Fibroblast of skin of abdomen (primary cell): ENCODE results near the gene PAPOLG.
"Not testable (repeated sequence)": the region's sequence is repeated elsewhere in the genome, so short reads cannot be mapped to it uniquely, and the experiment has no call there.

ENCODE experiments used
- DNase-seq: peaks from one replicate; pipeline ENCODE4 v3.0.0-alpha.2; 2013

PAPOLG gene

GRCh38 chr2:60823694-60824305, 67.7 kb downstream of the PAPOLG start:
- DNase-seq = no peak

- no peak for DNase-seq
Observed at GRCh38 chr2:60825666-60826065, 69.6 kb downstream of the PAPOLG start.

GRCh38 chr2:60826111-60826510, 70.0 kb downstream of the PAPOLG start:
- DNase-seq = no peak

- DNase-seq = not testable (repeated sequence)
Observed at GRCh38 chr2:60826860-60827259, 70.8 kb downstream of the PAPOLG start.

GRCh38 chr2:60827369-60827768, 71.3 kb downstream of the PAPOLG start:
- DNase-seq = no peak

GRCh38 chr2:60830991-60831390, 74.9 kb downstream of the PAPOLG start:
- no peak for DNase-seq

GRCh38 chr2:60831921-60832320, 75.9 kb downstream of the PAPOLG start:
- DNase-seq = no peak

- no peak for DNase-seq
Observed at GRCh38 chr2:60832621-60833020, 76.6 kb downstream of the PAPOLG start.

GRCh38 chr2:60834270-60834717, 78.2 kb downstream of the PAPOLG start:
- DNase-seq = no peak

- no peak for DNase-seq
Observed at GRCh38 chr2:60836491-60836890, 80.4 kb downstream of the PAPOLG start.

GRCh38 chr2:60837123-60837522, 81.1 kb downstream of the PAPOLG start:
- no peak for DNase-seq

- DNase-seq = no peak
Observed at GRCh38 chr2:60838481-60838880, 82.4 kb downstream of the PAPOLG start.

GRCh38 chr2:60839126-60839813, 83.2 kb downstream of the PAPOLG start:
- DNase-seq = no peak

GRCh38 chr2:60840880-60841279, 84.8 kb downstream of the PAPOLG start:
- no peak for DNase-seq

- no peak for DNase-seq
Observed at GRCh38 chr2:60843006-60843405, 86.9 kb downstream of the PAPOLG start.

- DNase-seq = no peak
Observed at GRCh38 chr2:60844105-60844504, 88.0 kb downstream of the PAPOLG start.

- DNase-seq = no peak
Observed at GRCh38 chr2:60847854-60848253, 91.8 kb downstream of the PAPOLG start.
